Stimulated activated CD8-positive, alpha-beta memory T cell treated with anti-CD3 and anti-CD28 coated beads, Interleukin-12 subunit alpha, Interleukin-12 subunit beta, amount 100 ng/mL, for 4 hours (primary cell): ENCODE data around the gene FARP1.

Experiments used
- DNase-seq: peaks from one replicate; pipeline ENCODE4 v3.0.0-alpha.2; 2020; ENCODE audit warnings: low read depth

Gene FARP1

GRCh38 chr13:98175043-98175442, 32.1 kb downstream of the FARP1 start:
- no peak for DNase-seq

GRCh38 chr13:98175823-98176222, 32.9 kb downstream of the FARP1 start:
- no peak for DNase-seq

- DNase-seq, result no peak
Observed at GRCh38 chr13:98176777-98177608, 34.1 kb downstream of the FARP1 start, which contains the start of gene RNF113B. Gene RNF113B (minus strand): TSS chr13:98177269. CDS start chr13:98177236, 33 bp downstream.

- no peak for DNase-seq
Observed at GRCh38 chr13:98180092-98180491, 37.2 kb downstream of the FARP1 start.

DNA sequence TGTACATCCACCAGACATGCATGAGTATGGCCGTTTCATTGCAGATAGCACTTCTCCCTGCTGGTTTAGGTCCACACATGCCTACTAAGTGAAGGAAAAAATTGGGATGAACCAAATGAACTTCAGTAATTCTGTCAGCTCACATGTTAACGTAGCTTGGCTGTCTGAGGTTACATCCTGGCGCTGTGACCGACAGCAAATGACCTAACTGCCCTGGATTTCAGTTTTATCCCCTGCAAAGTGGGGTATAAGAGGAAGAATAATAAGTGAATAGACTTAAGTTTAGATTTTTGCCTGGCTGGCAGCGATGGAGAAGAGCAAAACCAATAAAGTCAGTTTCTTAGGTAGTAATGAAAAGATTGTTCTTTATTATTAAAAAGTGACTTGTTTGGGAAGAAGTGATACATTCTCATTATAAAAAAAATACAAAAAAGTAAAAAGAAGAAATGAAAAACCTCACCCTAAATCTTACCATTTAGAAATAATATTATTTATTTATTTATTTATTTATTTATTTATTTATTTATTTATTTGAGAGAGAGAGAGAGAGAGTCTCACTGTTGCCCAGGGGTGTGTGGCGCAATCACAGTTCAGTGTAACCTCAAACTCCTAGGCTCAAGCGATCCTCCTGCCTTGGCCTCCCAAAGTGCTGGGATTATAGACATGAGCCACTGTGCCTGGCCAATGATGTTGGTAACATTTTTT, 38.4 kb downstream of the FARP1 start:
- no peak for DNase-seq

DNA sequence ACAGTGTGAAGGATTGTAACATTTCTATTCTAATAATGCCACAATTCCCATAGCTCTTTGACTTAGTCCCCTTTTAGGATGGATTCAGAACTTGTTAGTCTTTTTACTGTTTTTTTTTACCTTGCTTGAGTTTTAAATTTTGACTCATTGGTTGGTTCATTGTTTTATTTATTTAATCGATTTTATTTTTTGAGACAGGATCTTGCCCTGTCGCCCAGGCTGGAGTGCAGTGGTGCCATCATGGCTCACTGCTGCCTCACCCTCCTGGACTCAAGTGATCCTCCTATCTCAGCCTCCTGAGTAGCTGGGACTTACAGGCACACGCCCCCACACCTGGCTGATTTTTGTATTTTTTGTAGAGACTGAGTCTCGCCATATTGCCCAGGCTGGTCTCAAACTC, 39.3 kb downstream of the FARP1 start:
- no peak for DNase-seq

GRCh38 chr13:98182589-98182988, 39.7 kb downstream of the FARP1 start:
- DNase-seq, result no peak

- DNase-seq, result no peak
Observed at GRCh38 chr13:98184792-98185191, 41.9 kb downstream of the FARP1 start.

DNA sequence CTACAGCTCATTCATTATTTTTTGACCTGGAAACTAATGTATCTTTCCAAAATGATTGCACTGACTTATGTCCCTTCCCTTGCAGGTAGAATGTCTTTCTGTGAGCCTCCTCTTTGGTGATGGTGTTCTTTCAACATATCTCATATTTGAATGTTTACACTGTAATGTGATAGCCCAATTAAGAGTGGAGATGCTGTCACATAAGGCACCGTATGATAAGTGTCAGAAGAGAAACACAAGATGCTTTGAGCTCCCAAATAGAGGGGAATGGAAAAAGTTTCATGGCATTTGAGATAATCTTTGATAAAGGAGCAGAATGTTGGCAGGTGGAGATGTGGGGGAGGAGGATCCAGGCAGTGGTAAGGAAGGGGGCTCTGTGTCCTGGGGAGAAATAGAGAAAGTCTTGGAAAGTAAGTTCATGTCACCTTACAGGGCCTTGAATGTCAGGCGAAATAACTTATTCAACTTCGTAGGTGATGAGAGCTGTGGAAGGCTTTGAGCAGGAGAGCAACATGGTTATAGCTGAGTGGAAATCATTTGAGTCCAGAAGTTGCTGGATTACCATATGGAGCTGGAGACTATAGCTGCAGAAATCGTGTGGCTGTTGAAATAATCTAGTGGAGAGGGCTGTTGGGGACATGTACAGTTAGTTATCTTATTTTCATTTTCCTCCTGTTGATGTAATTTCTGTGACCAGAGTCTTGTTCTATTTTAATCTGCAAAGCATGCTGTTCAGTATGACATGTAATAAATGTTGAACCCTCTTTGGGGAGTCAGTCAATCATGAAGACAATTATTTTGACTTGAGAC, 44.5 kb downstream of the FARP1 start:
- DNase-seq, result no peak

- DNase-seq, result no peak
Observed at GRCh38 chr13:98187965-98188261, 45.0 kb downstream of the FARP1 start.

DNA sequence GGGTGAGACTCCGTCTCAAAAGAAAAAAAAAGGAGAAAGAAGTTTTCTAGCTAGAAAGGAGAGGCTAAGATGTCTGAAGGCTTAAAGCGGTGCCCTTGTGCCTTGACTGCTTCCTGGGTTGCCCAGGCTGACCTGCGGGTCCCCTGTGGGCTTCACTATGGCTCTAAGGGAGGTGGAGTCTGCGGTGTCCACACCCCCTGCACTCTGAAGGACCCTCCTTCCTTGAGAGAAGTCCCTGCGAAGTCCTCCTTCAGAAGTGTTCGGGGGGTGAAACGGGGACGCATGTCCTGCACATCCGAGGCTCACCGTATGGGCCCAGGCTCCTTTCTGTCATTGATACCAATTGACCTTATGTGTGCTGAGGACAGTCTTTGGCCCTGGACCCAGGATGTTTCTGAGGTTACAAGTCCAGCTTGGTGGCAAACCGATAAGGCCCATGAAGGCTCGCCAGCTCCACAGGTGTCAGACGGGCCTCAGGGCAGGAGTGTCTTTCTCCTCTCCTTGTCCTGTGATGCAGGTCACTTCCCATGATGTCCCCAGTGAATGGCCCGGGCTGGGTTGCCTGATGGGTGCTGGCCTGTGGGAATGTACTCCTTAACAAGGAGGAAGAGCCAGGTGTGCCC, 45.8 kb downstream of the FARP1 start:
- no peak for DNase-seq

- DNase-seq, result no peak
Observed at GRCh38 chr13:98189841-98190505, 47.1 kb downstream of the FARP1 start.

- no peak for DNase-seq
Observed at GRCh38 chr13:98190889-98191444, 48.1 kb downstream of the FARP1 start.

DNA sequence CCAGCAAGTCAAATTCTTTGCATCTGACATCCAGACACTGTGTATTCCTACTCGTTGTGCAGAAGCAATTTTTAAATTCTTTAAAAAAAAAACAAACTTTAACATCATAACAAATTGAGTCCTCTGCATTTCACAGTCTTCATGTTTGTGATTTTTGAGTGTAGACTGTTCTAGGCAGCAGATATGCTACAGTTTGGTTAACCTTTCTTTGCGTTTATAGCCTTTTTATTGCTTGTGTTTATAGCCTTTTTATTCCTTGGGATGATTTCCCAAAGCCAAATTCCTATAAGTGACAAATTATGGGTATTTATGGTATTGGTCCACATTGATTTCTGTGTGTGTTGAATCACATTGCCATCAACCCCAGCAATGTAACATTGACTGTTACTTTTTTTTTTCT, 49.1 kb downstream of the FARP1 start:
- no peak for DNase-seq

GRCh38 chr13:98195054-98195791, 52.3 kb downstream of the FARP1 start:
- no peak for DNase-seq

DNA sequence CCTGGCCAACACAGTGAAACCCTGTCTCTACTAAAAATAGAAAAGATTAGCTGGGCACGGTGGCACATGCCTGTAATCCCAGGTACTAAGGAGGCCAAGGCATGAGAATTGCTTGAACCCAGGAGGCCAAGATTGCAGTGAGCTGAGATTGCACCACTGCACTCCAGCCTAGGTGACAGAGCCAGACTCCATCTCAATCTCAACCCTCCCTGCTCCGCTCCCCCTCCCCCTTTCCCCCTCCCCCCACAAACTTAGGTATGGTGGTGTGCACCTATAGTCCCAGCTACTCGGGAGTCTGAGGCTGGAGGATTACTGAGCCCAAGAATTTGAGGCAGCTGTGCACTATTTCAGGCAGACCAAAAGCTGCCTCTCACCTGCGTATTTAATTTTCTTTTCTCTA, 55.8 kb downstream of the FARP1 start:
- no peak for DNase-seq

DNA sequence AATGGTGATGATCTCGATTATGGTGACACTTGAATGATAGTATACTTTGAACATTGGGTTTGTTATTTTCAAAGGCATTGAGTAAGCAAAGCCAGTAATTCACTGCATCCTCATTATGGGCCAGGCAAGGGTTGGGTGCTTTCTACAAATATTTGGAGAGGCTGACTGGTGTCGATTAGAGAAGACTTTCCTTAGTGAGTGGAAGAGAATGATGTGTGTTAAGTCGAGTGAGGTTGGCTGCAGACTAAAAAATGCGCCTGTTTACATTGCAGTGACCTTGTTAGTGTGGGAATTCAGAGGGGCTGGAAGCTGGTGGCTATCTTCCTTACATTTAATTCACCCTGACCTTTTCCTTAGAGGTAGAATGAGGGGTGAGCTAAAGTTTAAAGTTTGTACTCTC, 56.6 kb downstream of the FARP1 start:
- DNase-seq, result no peak

DNA sequence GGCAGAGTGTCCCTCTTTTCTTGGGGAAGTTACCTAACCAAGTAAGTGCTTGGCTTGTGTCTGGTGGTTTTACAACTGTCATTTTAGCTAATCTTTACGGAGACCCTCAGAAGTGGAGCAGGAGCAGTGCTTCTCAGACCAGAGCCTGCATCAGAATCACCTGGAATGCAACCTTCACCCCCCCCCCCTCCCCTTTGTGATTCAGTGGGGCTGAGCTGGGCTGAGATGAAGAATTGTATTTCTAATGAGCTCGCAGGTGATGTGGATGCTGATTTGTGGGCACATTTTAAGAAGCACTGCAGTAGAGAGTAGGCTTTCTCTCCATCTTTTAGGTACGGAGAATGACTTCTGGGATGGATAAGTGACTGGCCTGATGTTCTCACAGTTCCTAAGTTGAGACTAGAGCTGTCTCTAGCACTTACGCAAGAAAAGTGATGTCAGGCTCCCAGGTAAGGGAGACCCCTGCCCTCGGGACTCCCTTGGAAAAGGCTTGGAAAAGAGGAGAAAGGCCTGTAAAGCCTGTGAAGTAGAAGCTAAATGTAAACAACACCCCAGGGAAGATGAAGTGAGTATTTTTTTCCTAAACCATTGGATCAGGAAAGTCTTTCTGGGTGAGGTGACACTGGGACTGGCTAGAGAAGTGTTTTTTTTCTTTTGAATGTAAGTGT, 57.5 kb downstream of the FARP1 start:
- DNase-seq, result no peak

GRCh38 chr13:98201189-98201588, 58.3 kb downstream of the FARP1 start:
- DNase-seq, result no peak

- DNase-seq, result no peak
Observed at GRCh38 chr13:98201984-98202383, 59.1 kb downstream of the FARP1 start.
